ENCODE results near the gene NTSR2.

NTSR2 gene

DNA sequence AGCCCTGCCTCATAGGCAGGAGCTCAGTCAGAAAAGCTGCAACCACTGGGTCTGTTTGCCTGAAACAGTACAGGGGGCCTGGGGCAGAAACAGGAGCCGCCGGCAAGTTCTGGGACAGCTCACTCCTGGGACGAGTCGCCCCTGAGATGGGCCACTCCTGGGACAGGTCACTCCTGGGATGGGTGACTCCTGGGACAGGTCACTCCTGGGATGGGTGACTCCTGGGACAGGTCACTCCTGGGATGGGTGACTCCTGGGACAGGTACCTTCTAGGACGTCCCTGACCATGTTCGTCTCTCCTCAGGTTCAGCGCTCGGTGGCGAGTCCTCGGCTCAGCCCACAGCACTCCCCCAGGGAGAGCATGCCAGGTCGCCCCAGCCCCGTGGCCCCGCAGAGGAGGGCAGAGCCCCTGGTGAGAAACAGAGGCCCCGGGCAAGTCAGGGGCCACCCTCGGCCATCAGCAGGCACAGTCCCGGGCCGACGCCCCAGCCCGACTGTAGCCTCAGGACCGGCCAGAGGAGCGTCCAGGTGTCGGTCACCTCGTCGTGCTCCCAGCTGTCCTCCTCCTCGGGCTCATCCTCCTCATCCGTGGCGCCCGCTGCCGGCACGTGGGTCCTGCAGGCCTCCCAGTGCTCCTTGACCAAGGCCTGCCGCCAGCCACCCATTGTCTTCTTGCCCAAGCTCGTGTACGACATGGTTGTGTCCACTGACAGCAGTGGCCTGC is 51.8 kb downstream of the NTSR2 start:
- H3K27ac ChIP-seq = no peak overlapping the region
- no peak overlapping the region for H3K4me3 ChIP-seq
- TF ChIP-seq, protein P1, sequence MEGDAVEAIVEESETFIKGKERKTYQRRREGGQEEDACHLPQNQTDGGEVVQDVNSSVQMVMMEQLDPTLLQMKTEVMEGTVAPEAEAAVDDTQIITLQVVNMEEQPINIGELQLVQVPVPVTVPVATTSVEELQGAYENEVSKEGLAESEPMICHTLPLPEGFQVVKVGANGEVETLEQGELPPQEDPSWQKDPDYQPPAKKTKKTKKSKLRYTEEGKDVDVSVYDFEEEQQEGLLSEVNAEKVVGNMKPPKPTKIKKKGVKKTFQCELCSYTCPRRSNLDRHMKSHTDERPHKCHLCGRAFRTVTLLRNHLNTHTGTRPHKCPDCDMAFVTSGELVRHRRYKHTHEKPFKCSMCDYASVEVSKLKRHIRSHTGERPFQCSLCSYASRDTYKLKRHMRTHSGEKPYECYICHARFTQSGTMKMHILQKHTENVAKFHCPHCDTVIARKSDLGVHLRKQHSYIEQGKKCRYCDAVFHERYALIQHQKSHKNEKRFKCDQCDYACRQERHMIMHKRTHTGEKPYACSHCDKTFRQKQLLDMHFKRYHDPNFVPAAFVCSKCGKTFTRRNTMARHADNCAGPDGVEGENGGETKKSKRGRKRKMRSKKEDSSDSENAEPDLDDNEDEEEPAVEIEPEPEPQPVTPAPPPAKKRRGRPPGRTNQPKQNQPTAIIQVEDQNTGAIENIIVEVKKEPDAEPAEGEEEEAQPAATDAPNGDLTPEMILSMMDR (IDR thresholded peaks at IDR 0.05) = no peak
- no peak for DNase-seq (ENCODE audit: low spot score)

DNA sequence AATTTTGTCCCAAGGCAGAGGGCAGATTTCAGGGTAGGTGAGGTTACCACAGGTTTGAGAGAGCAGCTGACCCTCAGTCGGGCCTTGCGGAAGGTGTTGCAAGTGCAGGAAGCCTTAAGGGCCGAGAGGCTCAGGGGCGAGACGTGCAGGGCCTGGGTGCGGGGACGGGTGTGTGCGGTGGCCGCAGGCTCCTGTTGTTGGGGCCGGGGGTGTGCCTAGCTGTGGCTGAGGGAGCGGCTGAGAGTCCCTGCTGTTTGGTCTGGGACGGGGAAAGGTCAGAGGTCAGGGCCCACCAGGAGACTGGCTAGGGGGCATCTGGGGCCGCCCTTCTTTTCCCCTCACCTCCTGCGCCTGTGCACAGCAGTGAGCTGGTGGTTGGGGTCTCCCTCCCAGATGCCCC is 52.5 kb downstream of the NTSR2 start:
- no peak for DNase-seq (ENCODE audit: low spot score)
- no peak overlapping the region for H3K27ac ChIP-seq
- TF ChIP-seq, protein P1 (IDR thresholded peaks at IDR 0.05) = no peak
- H3K4me3 ChIP-seq = no peak overlapping the region

DNA sequence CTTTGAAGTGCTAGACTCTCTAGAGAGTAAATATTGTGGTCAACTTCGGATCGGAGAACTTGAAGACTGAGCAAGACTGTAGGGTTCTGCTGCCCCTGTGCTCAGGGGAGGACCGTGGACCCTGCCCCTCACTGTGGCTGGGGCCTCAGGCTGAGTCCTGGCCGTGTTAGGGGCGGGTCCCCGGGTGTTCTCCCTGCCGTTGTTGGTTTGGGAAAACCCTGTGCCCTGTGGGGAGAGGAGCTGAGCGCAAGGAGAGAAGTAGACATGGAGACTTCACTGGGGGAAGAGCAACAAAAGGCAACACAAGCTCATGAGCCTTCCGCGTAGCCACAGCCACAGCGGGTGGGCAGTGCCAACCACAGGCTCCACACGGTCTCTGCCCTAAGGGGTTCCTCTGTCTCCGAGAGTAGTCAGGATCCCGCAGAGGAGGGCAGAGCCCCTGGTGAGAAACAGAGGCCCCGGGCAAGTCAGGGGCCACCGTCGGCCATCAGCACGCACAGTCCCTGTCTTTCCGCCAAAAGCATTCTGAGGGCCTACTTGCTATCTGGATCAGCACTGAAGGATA is 53.1 kb downstream of the NTSR2 start:
- H3K27ac ChIP-seq = no peak overlapping the region
- no peak for DNase-seq (ENCODE audit: low spot score)
- H3K4me3 ChIP-seq = no peak overlapping the region
- TF ChIP-seq, protein P1 (IDR thresholded peaks at IDR 0.05) = no peak

DNA sequence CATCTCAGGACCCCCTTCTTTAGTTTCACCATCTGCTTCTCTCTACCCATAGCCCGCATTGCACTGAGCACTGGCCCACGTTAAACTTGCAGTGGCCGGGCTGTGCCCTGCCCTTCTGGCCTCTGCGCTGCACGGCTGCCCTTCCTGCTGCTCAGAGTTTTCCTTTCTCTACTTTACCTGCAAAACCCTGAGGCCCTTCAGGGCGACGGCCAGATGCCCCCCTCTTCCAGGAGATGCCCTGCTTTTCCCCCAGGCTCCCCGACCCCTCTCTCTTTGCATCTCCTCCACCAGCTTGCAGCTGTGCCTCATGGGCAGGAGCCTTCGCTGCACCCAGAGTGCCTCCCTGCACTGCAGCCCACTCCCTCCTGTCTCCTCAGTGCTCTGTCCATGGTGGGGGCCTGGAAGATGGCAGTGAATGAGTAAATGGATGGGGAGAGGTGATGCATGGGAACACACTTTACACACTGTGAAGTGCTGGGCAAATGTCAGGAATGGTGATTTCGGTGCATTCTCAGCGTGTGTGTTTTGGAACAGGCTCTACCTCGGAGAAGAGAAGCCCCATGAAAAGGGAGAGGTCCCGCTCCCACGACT is 53.8 kb downstream of the NTSR2 start:
- H3K27ac ChIP-seq = no peak overlapping the region
- TF ChIP-seq, protein P1 (IDR thresholded peaks at IDR 0.05) = no peak
- no peak overlapping the region for H3K4me3 ChIP-seq
- DNase-seq (ENCODE audit: low spot score) = no peak

DNA sequence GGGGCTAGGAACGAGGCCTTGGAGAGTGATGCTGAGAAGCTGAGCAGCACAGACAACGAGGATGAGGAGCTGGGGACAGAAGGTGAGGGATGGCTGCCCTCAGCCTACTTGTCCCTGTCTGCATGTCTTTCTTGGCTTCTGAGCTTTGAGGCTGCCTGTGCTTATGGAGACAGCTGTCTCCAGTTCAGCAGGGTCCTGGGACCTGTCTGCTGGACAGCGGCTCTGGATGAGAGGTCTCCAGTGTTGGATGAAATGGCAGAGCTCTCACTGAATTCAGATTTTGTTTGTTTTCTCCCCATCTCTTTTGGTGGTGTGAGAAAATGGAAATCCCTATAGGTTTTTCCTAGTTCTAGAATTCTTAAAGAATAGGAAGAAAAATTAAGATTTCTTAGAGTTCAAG is 54.8 kb downstream of the NTSR2 start:
- Histone ChIP-seq H3K27ac (no peak overlapping the region), H3K4me3 (no peak overlapping the region)
- TF ChIP-seq, protein P1 (IDR thresholded peaks at IDR 0.05) = no peak
- DNase-seq (ENCODE audit: low spot score) = no peak

DNA sequence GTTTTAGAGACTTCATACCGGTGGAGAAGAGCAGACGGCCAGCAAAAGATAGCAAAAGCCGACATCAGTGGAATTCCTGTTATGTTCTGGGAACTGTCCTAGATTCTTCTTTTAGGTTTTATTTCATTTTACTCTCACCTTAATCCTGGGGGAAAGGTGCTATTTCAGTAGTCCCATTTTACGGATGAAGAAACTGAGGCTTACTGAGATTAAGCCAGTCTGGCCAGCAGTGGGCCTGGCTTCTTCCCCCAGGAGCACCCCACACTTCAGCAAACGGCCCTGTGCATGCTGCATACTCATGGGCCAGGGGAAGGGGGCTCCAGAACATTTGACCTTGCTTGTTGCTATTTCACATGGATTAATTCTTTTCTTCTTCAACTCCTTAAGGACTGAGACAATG is 56.7 kb downstream of the NTSR2 start:
- DNase-seq (ENCODE audit: low spot score) = no peak
- H3K27ac ChIP-seq = no peak overlapping the region

More for the DNA sequence above, 56.7 kb downstream of the NTSR2 start:
- H3K4me3 ChIP-seq = no peak overlapping the region
- TF ChIP-seq, protein P1 (IDR thresholded peaks at IDR 0.05) = no peak

Measured in coronary artery (tissue), 2 donors.